ENCODE results near the gene MAOA.

The MAOA gene

DNA sequence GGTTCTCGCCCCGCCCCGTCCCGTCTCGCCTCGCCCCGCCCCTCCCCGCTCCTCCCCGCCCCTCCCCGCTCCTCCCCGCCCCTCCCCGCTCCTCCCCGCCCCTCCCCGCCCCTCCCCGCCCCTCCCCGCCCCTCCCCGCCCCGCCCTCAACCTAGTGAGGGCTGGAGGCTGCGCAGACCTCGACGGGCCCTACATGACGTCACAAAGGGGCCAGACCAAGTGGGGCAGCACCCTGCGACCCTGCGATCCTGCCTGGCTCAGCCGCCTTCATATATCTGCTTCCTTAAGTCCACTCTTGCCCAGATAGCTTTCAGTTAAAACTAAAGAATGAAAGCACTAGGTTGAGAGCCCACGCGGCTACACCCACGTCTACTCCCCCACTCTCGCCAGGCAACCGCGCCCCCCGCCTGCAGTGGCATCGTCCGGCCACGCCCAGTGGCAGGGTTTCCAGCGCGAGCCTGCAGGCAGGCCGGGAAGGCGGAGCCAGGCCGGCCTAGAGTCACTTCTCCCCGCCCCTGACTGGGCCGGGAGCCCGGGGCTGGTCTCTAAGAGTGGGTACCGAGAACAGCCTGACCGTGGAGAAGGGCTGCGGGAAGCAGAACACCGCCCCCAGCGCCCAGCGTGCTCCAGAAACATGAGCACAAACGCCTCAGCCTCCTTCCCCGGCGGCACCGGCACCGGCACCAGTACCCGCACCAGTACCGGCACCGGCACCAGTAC, 1.5 kb upstream of the MAOA start (continued):
- TF ChIP-seq, protein P1, sequence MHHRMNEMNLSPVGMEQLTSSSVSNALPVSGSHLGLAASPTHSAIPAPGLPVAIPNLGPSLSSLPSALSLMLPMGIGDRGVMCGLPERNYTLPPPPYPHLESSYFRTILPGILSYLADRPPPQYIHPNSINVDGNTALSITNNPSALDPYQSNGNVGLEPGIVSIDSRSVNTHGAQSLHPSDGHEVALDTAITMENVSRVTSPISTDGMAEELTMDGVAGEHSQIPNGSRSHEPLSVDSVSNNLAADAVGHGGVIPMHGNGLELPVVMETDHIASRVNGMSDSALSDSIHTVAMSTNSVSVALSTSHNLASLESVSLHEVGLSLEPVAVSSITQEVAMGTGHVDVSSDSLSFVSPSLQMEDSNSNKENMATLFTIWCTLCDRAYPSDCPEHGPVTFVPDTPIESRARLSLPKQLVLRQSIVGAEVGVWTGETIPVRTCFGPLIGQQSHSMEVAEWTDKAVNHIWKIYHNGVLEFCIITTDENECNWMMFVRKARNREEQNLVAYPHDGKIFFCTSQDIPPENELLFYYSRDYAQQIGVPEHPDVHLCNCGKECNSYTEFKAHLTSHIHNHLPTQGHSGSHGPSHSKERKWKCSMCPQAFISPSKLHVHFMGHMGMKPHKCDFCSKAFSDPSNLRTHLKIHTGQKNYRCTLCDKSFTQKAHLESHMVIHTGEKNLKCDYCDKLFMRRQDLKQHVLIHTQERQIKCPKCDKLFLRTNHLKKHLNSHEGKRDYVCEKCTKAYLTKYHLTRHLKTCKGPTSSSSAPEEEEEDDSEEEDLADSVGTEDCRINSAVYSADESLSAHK (tag by site-specific recombination; IDR thresholded peaks at IDR 0.05): no peak
- TF ChIP-seq, protein P2, sequence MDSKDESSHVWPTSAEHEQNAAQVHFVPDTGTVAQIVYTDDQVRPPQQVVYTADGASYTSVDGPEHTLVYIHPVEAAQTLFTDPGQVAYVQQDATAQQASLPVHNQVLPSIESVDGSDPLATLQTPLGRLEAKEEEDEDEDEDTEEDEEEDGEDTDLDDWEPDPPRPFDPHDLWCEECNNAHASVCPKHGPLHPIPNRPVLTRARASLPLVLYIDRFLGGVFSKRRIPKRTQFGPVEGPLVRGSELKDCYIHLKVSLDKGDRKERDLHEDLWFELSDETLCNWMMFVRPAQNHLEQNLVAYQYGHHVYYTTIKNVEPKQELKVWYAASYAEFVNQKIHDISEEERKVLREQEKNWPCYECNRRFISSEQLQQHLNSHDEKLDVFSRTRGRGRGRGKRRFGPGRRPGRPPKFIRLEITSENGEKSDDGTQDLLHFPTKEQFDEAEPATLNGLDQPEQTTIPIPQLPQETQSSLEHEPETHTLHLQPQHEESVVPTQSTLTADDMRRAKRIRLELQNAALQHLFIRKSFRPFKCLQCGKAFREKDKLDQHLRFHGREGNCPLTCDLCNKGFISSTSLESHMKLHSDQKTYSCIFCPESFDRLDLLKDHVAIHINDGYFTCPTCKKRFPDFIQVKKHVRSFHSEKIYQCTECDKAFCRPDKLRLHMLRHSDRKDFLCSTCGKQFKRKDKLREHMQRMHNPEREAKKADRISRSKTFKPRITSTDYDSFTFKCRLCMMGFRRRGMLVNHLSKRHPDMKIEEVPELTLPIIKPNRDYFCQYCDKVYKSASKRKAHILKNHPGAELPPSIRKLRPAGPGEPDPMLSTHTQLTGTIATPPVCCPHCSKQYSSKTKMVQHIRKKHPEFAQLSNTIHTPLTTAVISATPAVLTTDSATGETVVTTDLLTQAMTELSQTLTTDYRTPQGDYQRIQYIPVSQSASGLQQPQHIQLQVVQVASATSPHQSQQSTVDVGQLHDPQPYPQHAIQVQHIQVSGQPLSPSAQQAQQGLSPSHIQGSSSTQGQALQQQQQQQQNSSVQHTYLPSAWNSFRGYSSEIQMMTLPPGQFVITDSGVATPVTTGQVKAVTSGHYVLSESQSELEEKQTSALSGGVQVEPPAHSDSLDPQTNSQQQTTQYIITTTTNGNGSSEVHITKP (tag by site-specific recombination; IDR thresholded peaks at IDR 0.05): peak; percentile 98
- no peak for TF ChIP-seq REPIN1 (tag by site-specific recombination; IDR thresholded peaks at IDR 0.05; ENCODE audit: low read depth)
- no peak for TF ChIP-seq ZNF600 (tag by site-specific recombination; IDR thresholded peaks at IDR 0.05)
- TF ChIP-seq ZNF426 (tag by site-specific recombination; IDR thresholded peaks at IDR 0.05): no peak
- TF ChIP-seq KLF1 (tag by site-specific recombination; IDR thresholded peaks at IDR 0.05): peak; percentile 60
- TF ChIP-seq OVOL3 (tag by site-specific recombination; IDR thresholded peaks at IDR 0.05): no peak
- no peak for TF ChIP-seq MEIS1 (CRISPR knock-in tag; IDR thresholded peaks at IDR 0.05; ENCODE audit: borderline replicate concordance)
- TF ChIP-seq, protein P3, sequence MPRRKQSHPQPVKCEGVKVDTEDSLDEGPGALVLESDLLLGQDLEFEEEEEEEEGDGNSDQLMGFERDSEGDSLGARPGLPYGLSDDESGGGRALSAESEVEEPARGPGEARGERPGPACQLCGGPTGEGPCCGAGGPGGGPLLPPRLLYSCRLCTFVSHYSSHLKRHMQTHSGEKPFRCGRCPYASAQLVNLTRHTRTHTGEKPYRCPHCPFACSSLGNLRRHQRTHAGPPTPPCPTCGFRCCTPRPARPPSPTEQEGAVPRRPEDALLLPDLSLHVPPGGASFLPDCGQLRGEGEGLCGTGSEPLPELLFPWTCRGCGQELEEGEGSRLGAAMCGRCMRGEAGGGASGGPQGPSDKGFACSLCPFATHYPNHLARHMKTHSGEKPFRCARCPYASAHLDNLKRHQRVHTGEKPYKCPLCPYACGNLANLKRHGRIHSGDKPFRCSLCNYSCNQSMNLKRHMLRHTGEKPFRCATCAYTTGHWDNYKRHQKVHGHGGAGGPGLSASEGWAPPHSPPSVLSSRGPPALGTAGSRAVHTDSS (tag by site-specific recombination; IDR thresholded peaks at IDR 0.05): no peak
- TF ChIP-seq ZXDB (tag by site-specific recombination; IDR thresholded peaks at IDR 0.05): peak; percentile 84
- no peak for TF ChIP-seq ZBTB44 (tag by site-specific recombination; IDR thresholded peaks at IDR 0.05)

DNA sequence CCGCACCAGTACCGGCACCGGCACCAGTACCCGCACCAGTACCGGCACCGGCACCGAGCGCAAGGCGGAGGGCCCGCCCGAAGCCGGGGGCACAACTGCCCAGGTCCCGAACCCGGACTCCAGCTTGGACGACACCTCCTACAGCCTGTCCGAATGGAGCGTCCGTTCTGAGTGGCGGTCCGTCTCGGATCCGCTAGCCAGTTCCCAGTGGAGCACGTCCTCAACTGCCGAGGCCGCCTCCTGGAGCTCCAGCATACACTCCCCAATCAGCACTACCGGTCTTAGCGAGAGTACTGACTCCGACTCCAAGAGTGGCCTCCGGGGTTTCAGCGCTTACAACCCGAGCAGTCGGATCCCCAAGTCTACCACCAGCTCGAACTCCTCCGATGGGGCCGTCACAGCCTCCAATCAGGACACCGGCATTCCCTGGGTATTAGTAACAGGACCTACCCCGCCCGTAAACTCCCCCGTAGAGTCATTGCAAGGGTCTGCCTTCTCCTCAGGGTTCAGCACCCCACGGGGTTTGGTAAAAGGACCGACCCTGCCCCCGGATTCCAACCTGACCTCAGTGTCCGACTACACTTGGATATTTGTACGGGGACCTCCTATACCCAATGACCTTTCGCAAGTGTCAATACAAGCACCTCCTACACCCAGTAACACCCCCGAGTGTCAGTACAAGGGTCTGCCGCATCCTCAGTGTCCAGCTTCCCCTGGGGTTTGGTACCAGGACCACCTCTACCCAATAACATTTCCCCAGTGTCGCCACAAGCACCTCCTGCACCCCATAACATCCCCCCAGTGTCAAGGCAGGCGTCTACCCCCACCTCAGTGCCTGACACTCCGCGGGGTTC, 721 bp upstream of the MAOA start:
- ChIA-PET CTCF (interaction anchor here (0.6 to 2.1 kb wide), 3 partner anchors 8 to 1634 kb away, joined by 3 to 8 read pairs (median 4); no protein-coding TSS in a partner anchor), POLR2A (interaction anchor here (1.0 to 2.0 kb wide), 3 partner anchors 10 to 52 kb away, joined by 3 to 6 read pairs (median 3); no protein-coding TSS in a partner anchor)

More for the DNA sequence above, 721 bp upstream of the MAOA start:
- peak overlapping the region; percentile 44 for H3K4me3 ChIP-seq (ENCODE audit: low read depth, low read length)
- peak overlapping the region; percentile 96; the same call in 1 of the 2 replicates for H3K27ac ChIP-seq (ENCODE audit: extremely low read depth, low read depth, low read length)
- no peaks in the 10 kb centered on the region for H3K9me3 ChIP-seq (ENCODE audit: control insufficient read depth, insufficient read depth, low read depth, low read length)
- TF ChIP-seq ZNF341 (tag by site-specific recombination; IDR thresholded peaks at IDR 0.05; ENCODE audit: low read depth) (peak; percentile 19), ZEB2 (tag by site-specific recombination; IDR thresholded peaks at IDR 0.05) (0 out of 2 replicates have a peak, but pooled peaks have one; percentile 4), GLIS1 (tag by site-specific recombination; IDR thresholded peaks at IDR 0.05) (peak; percentile 37; the same call in 1 of the 2 replicates), PBX3 (CRISPR knock-in tag; IDR thresholded peaks at IDR 0.05) (peak; percentile 65; the same call in 1 of the 2 replicates)
- TF ChIP-seq, protein P4, sequence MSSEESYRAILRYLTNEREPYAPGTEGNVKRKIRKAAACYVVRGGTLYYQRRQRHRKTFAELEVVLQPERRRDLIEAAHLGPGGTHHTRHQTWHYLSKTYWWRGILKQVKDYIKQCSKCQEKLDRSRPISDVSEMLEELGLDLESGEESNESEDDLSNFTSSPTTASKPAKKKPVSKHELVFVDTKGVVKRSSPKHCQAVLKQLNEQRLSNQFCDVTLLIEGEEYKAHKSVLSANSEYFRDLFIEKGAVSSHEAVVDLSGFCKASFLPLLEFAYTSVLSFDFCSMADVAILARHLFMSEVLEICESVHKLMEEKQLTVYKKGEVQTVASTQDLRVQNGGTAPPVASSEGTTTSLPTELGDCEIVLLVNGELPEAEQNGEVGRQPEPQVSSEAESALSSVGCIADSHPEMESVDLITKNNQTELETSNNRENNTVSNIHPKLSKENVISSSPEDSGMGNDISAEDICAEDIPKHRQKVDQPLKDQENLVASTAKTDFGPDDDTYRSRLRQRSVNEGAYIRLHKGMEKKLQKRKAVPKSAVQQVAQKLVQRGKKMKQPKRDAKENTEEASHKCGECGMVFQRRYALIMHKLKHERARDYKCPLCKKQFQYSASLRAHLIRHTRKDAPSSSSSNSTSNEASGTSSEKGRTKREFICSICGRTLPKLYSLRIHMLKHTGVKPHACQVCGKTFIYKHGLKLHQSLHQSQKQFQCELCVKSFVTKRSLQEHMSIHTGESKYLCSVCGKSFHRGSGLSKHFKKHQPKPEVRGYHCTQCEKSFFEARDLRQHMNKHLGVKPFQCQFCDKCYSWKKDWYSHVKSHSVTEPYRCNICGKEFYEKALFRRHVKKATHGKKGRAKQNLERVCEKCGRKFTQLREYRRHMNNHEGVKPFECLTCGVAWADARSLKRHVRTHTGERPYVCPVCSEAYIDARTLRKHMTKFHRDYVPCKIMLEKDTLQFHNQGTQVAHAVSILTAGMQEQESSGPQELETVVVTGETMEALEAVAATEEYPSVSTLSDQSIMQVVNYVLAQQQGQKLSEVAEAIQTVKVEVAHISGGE (tag by site-specific recombination; conservative IDR thresholded peaks at IDR 0.05; ENCODE audit: low read depth): 0 out of 2 replicates have a peak, but pooled peaks have one; percentile 18
- TF ChIP-seq, protein P5, sequence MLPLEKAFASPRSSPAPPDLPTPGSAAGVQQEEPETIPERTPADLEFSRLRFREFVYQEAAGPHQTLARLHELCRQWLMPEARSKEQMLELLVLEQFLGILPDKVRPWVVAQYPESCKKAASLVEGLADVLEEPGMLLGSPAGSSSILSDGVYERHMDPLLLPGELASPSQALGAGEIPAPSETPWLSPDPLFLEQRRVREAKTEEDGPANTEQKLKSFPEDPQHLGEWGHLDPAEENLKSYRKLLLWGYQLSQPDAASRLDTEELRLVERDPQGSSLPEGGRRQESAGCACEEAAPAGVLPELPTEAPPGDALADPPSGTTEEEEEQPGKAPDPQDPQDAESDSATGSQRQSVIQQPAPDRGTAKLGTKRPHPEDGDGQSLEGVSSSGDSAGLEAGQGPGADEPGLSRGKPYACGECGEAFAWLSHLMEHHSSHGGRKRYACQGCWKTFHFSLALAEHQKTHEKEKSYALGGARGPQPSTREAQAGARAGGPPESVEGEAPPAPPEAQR (tag by site-specific recombination; IDR thresholded peaks at IDR 0.05): no peak
- H3K4me1 ChIP-seq (ENCODE audit: control insufficient read depth, insufficient read depth, low read length): no peaks in the 10 kb centered on the region
- H3K36me3 ChIP-seq (ENCODE audit: control insufficient read depth in 2 of 2, insufficient read depth in 1 of 2, low read length in 2 of 2): no peaks in the 10 kb centered on the region
